Globus pallidus (tissue), 1 donor: Measurements from ENCODE around the gene FAM222B.
"Not testable (repeated sequence)": the region's sequence is repeated elsewhere in the genome, so short reads cannot be mapped to it uniquely, and the experiment has no call there.

ENCODE experiments used
- DNase-seq: peaks from one replicate; pipeline ENCODE4 v3.0.0-alpha.2; 2015; ENCODE audit warnings: low spot score

FAM222B gene

DNA sequence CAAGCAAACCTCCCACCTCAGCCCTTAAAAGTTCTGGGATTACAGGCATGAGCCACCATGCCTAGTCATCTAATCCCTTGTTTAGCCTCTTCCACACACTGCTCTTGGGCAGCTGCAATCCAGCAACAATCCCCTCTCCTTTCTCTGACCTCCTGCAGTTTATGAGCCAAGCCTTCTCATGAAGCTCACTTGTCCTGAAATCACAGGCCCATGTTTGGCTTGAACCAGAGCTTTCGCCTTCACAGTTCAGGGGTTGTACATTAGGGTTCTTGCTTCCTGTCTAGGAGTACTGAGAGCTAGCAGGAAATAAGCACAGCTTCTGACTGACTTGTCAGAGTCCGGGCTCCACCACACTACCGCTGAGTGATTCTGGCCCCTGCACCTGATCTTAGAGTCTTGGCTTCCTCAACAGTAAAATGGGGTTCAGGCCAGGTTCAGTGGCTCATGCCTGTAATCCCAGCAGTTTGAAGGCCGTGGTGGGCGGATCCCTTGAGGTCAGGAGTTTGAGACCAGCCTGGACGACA is 28.5 kb upstream of the FAM222B start:
- no peak for DNase-seq

DNA sequence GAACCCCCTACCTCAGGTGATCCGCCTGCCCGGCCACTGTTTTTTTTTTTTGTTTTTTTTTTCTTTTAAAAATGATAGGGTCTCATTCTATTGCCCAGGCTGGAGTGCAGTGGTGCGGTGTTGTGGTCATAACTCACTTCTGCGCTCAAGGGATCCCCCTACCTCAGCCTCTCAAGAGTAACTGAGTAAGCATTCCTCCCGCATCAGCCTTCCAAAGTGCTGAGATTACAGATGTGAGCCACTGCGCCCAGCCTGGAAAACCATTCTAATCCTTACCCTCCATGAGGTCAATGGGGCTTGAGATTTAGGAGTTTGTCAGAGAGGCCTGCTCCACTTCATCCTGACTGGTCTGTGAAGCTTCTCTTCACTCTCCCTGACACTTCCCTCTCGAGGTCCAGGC is 24.7 kb upstream of the FAM222B start:
- no peak for DNase-seq

DNA sequence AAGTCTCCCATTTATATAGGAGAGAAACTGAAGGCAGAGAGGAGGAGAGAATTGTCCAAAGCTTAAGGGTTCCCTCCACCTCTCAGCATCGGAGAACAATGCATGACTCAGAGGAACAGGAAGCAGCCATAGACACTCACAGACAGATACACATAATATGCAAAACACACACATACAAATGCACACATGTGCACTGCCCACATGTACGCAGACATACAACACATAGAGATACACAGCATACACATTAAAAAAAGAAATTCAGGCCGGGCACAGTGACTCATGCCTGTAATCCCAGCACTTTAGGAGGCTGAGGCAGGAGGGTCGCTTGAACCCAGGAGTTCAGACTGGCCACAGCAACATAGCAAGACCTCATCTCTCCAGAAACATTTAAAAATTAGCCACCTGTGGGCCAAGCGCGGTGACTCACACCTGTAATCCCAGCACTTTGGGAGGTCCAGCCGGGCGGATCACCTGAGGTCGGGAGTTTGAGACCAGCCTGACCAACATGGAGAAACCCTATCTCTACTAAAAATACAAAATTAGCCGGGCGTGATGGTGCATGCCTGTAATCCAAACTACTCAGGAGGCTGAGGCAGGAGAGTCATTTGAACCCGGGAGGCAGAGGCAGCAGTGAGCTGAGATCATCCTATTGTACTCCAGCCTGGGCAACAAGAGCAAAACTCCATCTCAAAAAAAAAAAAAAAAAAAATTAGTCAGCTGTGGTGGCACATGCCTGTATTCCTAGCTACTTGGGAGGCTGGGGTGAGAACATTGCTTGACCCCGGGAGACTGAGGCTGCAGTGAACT is 23.6 kb upstream of the FAM222B start:
- DNase-seq: no peak

DNA sequence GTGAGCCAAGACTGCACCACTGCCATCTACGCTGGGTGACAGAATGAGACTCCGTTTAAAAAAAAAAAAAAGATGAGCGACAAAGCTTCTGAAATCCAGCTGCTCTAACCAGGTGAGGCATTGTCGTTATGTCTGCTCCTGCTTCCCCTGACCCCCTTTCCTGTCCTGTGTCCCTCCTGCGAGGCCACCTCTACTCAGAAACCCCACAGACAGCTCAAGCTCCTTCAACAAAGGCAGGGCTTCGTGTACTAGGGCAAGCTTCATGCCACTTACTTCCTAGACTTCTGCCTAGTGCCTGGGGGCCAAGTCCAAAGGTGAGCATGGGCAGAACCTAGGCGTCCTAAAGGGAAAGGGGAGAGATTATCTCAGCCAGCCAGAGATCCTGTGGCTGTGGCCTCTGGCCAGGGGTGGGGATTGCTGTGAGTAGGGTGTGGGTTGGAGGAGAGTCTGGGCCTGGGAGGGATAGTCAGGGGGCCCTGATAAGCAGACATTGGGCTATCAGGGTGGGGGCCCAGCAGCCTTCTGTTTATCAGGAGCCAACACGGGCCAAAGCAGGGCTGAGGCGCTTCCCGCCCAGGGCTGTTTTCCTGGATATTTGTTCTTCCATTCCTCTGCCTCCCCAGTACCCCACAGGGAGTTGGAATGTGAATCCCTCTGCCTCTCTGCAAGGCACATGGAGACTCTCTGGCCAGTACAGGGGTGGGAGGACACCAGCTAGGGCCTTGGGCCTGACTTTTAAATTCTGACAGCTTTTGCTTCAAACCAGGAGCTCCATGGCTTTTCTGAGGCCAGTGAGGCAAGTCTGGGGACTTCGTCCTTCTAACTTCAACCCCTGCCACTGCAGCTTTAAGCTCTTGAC is 22.6 kb upstream of the FAM222B start:
- no peak for DNase-seq

DNA sequence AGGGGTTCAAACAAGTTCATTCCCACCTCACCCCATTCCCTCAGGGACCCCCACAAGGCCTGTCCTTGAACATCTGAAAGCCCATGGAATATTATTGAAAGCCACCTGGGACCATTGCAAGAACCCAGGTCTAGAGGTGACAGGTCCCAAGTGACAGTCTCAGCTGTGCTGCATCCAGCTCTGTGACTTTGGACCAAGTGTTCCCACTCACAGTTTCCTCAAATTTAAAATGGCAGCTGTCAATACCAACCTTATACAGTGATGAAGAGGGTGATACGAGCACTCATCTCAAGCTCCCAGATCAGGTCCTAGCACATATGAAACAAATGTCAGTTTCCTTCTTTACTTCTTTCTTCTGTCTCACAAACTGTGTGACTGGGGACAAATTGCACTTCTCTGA is 21.4 kb upstream of the FAM222B start:
- no peak for DNase-seq

DNA sequence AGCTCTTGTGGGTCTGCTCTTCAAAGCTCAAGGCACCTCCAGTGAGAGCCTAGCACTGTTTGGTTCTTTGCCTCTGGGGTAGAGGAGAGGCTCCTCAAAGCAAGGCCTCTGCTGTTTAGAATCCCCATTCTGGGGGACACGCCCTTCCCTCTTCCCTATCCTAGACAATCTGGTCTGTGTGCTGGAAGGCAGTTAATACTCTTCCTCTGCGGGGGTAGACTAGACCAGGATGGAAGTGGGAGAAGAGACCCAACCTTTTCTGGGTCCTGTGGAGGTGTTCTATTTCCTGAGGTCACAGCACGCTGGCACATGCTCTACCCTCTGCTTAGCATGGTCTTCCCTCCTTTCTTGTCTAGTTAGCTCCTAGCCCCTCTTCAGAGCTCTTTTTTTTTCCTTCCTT is 20.0 kb upstream of the FAM222B start:
- no peak for DNase-seq

DNA sequence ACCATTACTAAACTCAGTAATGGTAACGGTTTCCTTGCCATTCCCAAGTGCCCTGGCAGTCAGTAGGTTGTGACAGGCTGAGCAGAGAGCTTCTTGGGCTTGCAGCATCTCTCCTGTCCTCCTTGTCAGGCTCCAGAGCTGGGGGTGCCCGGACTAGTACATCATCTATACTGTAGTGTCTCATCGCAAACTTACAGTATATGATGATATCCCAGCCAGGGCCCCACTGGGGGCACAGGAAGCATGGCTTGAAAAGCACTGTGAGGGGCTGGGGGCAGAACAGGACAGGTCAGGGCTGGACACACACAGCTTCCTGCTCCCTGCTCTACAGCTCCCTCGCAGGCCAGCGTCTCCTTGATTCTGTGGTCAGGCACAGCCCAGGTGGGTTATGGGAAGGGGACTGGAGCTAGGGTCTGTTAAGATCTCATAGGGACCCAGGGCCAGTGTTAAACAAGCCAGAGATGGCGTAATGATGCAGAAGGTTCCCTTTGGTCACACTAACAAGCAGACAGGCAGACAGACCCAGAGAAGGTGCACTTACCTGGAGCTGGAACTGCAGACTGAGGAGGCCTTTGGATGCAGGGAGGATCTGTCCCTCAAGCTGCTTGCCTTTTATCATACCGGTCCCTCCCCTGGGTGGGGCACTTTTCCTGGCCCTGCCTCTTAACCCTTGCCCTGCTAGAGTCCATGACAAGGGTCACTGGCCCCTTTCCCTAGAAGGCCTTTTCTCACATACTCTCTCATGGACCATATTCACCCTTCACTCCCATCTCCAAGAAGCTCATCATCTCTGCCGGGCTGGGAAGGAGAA is 19.0 kb upstream of the FAM222B start:
- DNase-seq: no peak

DNA sequence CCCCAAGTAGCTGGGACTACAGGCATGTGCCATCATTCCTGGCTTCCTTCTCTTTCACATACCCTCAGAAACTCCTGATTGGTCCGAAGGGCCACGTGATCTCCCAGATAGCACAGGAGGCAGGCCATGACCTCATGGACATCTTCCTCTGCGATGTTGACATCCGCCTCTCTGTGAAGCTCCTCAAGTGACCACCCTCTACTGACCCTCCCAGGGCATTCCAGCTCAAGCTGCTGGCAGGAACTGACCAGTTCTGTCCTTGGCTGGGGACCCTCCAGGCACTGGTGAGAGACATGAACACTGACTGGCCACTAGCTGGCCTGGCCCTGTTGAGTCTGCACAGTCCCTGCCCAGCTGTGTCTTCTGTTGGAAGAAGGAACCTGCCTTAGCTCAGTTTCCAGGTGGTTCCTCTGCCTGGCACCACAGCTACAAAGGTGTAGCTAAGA is 17.8 kb upstream of the FAM222B start:
- no peak for DNase-seq

DNA sequence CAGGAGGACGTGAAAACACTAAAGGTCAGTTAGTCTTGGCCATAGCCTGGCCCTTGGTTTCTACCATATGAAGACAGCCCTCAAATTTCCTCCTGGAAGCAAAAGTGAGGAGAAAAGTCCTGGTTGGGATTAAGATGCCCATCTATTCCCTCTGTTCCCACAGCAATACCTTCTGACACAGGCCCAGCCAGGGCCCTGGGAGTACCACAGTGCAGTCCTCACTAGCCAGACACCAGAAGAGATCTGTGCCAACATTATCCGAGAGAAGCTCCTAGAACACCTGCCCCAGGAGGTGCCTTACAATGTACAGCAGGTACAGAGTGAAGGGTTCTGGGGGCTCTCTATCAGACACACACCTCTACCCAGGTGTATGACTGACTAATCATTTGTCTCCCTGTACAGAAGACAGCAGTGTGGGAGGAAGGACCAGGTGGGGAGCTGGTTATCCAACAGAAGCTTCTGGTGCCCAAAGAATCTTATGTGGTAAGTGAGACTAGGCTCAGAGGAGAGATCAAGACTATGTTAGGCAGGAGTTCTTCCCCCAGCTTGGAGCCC is 16.3 kb upstream of the FAM222B start:
- DNase-seq: no peak

DNA sequence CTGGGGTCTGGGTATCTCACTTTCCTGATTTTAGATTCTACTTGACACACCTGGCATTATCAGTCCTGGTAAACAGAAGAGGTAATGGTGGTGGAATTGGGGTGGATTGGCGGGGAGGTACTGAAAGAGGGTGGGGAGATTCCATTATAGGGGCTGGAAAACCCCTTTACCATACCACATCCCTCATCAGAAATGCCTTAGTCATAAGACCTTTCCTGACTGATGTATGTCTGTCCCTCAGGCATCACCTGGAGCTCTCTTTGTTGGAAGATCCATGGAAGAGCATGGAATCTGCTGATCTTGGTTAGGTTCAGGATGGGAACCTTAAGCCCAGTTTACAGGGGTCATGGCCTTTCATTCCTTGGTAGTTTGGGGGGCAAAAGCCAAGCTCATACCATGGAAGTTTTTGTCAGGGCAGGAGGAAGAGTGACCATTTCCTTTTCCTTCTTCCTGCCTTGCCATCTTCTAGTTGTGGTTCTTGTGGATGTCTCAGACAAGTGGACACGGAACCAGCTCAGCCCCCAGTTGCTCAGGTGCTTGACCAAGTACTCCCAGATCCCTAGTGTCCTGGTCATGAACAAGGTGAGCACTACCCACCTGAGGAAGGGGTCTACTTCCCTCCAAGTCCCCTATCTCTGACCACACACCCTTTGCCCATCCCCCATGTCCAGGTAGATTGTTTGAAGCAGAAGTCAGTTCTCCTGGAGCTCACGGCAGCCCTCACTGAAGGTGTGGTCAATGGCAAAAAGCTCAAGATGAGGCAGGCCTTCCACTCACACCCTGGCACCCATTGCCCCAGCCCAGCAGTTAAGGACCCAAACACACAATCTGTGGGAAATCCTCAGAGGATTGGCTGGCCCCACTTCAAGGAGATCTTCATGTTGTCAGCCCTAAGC is 15.6 kb upstream of the FAM222B start:
- no peak for DNase-seq

DNA sequence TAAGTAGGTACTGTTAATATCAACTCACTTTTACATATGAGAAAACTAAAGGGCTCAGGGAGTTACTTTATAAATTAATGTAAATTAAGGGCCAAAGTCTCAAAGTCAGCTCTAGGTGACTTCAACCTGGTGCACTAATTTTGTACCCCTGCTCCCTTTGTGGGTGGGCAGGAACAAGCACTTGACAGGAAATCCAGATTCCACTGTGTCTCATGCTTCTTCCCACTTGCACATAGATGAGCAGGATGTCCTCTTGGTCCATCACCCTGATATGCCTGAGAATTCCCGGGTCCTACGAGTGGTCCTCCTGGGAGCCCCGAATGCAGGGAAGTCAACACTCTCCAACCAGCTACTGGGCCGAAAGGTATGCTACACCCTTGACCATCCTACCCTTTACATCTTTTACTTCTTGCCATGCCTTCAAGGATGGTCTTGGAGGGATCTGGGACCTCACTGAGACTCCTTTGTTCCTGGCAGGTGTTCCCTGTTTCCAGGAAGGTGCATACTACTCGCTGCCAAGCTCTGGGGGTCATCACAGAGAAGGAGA is 13.5 kb upstream of the FAM222B start:
- DNase-seq: no peak

DNA sequence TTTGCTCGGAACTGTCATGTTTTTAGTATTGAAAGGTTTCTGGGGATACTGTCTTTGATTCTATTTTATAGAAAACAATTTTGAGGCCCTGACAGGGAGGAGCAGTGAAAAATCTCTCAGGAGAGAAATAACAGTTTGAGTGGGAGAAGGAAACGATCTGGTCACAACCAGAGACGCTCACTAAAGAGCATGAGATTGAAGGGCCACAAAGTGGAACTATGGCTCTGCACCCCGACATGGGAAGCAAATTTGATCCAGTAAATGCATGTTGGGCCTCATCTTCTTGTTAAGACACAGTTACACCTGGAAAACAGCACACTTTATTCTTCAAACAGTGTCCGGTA is 12.7 kb upstream of the FAM222B start:
- DNase-seq: no peak

DNA sequence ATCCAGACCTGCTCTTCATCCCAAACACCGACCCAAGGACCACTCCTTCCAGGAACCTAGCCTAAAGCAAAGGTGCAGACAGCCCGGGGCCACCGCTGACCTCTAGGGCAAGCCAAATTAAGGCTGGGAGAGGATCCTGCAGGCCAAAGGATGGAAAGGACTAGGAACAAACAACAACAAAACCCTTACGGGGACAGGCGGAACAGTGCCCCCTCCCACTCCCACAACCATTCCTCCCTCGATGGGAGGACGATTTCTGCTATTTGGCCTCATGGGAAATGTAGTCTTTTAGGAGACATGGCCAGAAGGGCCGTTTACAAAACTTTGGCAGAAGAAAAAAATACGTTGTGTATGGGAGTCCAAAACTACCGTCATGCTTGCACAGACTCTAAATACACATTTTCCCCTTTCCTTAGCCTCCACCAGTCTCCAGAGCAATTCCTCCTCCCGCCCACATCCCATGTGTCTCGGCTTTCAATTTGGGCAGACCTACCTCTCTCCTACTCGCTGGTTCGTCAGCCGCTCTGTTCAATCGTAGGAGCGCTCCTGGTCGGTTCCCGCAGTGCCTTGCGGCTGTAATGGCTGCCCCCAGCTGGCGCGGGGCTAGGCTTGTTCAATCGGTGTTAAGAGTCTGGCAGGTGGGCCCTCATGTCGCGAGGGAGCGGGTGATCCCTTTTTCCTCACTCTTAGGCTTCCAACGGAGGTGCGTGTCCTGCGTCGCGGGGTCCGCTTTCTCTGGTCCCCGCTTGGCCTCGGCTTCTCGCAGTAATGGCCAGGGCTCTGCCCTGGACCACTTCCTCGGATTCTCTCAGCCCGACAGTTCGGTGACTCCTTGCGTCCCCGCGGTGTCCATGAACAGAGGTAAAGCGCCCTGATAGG is 12.1 kb upstream of the FAM222B start, which contains the start of gene ERAL1:
TSS of gene ERAL1 (plus strand) at position 560 of the 879 bp plus-strand sequence. CDS start at position 579, 19 bp downstream.
- DNase-seq: peak; percentile 86

DNA sequence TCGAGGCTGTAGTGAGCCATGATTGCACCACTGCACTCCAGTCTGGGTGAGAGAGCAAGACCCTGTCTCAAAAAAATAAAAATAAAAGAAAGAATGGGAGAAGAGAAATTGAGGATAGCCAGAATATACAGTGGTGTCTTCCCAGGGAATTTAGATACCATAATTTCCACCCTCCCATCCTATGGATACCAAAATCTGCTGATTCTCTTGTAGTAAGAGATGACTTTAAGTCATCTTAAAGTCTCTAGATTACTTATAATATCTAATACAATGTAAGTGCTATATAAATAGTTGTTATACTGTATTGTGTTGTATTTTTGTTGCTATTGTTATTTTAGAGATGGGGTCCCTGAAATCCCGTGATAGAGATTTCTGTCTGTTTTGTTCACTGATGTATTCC is 10.7 kb upstream of the FAM222B start:
- DNase-seq: no peak

DNA sequence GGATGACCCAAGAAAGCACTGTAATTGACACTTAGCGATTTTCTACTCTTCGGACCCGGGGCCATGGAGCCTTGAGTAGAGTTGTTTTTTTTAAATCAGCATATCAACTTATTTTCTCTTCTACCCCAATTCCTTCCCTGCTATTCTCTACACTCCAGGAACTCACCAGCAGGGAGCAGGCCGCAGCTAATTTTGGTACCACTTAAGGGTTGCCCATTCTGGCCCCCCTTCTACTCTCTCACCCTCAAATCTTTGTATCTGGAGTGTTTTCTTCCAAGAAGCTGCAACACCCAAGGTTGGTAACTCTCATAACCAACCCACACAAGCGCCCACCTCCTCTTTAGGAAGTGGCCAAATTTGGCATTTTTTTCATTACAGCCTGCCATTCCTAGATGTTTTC is 6.7 kb upstream of the FAM222B start:
- no peak for DNase-seq

DNA sequence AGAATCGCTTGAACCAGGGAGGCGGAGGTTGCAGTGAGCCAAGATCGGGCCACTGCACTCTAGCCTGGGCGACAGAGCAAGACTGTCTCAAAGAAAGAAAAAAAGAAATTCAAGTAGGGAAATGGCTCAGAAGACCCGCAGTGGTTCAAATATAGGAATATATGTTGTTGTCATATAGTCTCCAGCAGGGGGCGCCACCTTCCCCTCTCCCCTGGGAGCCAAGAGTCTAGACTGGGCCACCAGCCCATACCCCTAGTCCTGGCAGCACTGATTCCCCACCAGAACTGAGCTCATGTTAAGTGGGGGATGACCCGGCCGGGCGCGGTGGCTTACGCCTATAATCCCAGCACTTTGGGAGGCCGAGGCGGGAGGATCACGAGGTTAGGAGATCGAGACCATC is 6.1 kb upstream of the FAM222B start:
- DNase-seq: not testable (repeated sequence)

DNA sequence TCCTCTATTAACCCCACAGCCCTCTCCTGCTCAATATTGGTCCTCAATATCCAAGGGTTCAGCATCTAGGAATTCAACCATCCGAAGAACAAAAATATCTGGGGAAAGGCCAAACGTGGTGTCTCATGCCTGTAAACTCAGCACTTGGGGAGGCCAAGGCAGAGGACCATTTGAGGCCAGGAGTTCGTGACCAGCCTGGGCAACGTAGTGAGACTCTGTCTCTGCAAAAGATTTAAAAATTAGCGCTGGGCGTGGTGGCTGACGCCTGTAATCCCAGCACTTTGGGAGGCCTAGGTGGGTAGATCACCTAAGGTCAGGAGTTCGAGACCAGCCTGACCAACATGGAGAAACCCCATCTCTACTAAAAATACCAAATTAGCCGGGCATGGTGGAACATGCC is 4.1 kb upstream of the FAM222B start:
- DNase-seq: not testable (repeated sequence)

DNA sequence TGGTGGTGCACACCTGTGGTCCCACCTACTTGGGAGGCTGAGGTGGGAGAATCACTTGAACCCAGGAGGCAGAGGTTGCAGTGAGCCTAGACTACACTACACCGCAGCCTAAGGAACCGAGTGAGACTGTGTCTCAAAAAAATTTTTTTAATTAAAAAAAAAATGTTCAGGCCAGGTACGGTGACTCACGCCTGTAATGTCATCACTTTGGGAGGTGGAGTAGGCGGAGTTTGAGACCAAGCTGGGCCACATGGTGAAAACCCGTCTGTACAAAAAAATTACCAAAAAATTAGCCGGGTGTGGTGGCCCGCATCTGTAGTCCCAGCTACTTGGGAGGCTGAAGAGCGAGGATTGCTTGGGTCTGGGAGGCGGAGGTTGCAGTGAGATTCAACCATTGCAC is 3.6 kb upstream of the FAM222B start:
- DNase-seq: no peak

DNA sequence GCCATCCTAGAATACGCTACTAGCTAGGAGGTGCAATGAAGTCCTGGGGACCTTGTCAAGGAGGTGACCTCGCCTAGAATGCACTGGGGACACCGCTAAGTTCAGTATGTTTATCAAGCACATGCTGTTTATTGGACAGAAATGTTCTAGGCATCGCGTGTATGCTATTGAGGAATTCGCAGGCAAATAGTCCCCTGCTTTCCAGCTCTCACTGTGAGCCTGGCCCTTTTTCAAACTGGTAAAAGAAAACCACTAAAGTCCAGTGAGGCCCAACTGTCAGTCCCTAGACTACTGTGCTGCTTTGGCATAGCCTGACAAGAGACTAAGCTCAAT is 1.2 kb upstream of the FAM222B start:
- DNase-seq: no peak

DNA sequence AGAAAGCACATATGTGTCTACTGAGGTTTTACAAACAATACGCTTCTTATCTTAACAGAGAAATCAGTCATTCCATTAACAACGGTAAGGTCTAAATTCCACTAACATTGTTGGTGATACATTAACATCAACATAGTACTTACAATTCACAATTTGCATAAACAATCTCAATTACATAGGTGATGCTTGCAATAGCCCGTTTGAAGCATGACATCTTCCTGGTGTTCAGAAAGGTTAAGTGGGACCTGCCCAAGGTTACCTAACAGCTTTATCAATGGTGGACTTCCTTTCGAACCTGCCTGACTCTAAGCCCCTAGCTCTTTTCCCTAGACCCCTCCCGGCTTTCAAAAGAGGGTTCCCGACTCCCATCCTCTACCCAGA is 699 bp downstream of the FAM222B start:
- no peak for DNase-seq
